NCI-H2196 treated with DMSO at 0.1 percent for 48 hours (cell line): Measurements from ENCODE around the gene ANKRD13B.

Source experiments
- DNase-seq: peaks from one replicate; lab custom pipeline; 2025; ENCODE audit not compliant: unreplicated experiment; lab: John Stamatoyannopoulos, UW

ANKRD13B gene

GRCh38 chr17:29616300-29617048 lies 23.5 kb downstream of the ANKRD13B start:
- no peak for DNase-seq

DNA sequence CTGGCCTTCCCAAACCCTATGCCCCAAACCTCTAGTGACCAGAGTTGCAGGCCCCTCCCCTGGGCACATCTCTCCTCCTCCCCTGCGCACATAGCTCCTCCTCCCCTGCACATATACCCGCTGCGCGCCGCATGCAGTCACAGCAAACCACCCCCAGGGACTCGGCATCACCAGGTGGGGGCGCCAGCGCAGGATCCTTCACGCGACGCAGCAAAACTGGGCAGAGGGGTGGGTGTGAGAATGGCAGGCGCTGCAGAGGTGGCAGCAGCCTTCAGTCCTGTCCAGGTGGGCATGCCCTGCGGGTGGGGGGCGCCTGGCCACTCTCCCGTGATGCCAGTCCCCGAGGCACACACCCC lies 24.2 kb downstream of the ANKRD13B start:
- no peak for DNase-seq

DNA sequence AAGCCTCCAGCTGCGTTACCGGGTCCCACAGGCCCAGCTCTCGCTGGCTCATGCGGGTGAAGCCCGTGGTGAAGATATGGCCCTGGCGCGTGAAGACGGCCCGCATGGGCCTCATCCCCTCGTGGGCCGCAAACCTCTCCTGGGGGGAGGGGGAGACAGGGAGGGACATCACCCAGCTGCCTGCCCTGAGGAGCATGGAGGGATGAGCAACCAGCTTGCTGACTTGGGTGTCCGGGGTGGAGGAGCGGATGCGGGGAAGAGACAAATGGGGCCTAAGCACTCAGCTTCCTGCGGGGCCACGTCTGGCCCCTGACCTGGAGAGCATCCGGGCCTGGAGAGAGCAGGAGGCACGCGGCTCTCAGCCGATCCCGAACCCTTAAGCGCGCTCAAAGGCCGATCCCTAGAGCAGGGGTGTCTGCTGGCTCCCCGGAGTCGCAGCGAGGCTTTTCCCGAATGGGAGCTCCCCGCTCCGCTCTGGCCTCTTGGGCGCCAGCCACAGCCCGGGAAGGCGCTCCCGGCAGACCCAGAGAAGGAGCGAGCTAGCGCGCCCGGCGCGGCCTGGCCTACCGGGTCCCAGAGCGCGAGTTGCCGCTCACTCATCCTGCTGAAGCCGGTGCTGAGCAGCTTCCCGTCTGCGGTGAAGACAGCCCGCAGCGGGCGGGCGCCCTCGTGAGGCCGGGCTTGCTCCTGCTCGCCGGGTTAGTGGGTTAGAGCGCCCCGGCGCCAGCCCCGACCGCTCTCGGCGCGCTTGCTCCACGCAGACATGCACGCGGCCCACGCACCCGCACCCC lies 24.7 kb downstream of the ANKRD13B start:
- DNase-seq = no peak

DNA sequence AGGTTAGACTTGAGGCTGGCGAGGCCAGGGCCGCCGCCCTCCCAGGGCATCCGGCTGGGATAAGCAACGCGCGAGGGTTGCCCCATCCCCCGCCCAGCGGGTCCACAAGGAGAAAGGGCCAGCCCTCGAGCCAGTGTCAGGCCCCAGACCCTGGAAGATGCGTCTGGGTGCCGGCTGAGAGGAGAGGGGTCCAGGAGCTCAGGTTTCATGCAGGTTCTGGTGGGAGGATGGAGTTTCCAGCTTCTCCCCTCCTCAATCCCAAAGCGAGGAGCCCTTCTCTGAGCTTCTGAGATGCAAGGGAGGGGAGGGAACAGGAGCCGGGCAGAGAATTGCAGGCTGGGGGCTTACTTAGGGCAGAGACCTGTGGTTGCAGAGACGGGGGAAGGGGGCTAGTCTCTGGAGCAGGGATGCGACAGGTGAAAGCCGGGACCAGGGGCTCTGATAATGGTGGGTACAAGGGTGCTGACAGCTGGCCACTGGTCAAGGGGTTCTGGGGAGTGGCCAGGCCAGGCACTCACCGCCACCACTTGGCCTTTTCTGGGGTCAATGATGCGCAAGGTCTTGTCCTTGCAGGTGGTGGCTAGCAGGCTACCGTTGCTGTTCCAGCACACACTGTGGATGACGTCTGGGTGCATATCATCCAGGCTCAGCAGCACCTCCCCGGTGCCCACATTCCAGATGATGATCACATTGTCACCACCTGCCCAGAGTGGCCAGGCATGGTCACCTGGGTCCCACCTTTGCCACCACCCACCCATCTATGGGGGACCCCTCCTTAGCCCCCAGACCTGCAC lies 25.5 kb downstream of the ANKRD13B start:
- no peak for DNase-seq

DNA sequence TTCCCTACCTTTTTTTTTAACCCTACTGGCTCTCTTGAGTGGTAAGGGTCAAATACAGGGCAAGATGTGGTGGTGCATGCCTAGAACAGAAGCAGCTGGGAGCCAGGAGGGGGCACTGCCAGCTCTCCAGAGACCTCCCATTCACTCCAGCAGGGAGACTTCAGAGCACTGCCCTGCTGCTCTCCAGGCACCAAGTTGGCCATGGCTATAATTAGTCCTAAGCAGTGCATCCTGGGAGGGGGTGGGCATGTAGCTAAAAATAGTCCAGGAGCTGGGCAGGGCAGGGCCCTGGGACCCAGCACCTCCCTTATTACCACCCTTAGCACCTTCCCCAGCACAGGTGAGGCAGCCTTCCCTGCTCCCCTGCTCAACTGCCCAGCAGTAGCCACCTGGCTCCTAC lies 26.3 kb downstream of the ANKRD13B start:
- DNase-seq = no peak

DNA sequence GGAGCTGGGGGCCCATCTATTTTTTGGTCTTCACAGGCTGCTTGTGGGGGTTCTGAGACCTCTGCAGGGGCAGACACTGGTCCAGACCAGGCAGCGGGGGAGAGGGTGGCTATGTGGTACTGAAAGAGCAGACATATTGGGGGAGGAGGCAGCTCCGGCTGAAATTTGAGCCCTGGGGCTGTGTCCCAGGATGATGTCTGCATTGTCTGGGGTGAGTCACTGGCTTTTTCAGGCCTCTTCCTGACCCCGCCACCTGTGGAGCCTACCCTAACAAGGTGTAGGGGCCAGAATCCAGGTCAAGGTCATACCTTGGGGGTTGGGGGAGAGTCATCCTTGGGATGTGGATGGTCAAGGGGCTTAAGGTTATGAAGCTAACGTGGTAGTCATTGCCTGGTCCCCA lies 27.3 kb downstream of the ANKRD13B start:
- no peak for DNase-seq

DNA sequence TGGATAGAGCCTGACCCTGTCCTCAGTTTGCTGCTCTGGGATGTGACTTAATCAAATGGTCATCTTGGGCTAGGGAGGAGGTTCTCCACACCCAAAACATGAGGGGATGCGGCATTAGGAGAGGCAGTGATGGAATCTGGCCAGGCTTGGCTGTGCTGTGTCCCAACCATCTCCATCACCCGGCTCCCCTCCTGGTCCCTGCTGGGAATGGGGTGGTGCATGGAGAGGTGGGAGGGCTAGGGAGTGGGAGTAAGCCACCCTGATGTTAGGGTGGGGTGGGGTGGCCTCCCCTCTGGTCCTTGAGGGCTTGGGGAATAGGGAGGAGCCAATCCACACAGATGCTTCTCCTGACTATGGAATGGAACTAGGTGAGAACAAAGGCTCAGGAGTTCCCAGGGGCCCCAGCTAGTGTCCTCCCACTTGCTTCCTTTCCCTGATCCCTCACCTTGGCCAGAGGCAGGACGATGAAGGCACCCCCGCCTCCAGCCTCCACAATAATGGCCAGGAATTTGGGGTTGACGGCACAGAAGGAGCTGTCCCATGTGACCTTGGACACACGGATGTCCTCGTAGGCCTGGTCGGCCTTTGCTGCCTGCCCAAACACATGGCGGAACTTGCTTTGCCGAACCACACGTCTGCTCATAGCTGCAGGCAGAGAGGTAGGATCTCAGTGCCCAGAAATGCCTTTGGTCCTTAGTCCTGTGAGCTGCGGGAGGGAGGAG lies 28.0 kb downstream of the ANKRD13B start:
- DNase-seq = no peak

DNA sequence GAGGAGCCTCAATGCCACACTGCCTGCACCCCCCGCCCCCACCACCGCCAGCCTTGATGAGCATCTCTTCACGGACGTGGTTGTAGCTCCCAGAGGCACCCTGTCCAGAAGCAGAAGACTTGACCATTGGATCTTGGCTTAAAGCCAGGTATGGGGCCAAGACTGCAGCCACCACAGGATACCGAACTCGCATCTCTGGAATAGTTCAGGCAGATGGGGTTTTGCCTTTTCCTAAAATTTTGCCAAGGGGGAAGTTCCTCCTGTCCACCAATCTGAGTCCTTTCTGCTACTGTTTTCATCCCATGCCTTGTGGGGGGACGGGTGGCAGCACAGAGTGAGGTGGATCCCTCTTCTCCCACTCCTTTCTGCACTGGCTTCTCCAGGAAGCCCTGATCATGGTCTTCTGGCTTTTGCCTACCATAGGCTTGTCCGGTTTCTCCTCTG lies 28.8 kb downstream of the ANKRD13B start:
- no peak for DNase-seq

DNA sequence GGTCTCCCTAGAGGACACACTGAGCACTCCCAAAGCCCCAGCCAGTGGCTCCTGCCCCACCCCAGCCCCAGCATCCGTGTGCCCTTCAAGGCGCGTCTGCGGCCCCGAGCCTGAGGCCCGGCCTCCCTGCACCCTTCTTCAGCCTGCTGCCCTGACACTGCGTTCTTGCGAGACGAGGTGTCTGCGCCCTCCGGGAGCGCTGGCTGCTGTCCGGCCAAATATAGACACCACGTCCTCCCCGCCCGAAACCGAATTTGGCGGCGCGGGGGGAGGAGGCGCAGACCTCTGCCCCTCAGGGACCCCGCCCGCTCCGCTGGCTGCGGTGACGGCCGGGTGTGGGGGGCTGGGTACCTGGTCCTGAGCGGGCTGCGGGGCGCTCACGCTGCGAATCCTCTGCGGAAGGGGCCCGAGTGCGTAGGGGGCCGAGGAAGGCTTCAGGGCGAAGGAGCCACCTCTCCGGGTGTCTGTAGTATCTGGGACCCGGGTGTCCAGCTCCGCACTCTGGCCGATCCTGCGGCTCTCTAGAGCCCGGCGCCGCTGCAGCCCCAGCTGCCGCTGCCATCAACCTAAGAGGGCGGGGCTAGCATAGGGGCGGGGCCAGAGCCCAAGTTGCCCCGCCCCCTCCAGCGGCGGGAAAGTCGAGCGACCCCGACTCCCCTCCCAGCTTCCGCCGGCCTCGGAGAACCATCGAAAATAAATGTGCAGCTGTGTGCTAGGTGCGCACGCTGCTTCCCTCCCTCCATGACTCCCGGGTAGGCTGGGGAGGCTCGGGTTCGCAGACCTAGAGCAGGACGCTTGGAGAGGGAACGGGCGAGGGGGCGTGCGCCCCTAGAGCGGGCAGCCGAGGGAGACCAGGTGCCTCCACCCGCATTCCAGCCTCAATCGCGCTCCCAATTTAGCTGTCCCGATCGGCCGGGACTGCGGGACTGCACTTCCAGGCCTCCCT lies 29.7 kb downstream of the ANKRD13B start, which contains the start of gene CORO6:
Gene CORO6, minus strand, starts transcription at position 576 of the 946 bp plus-strand sequence. CDS start 1,491 bp downstream, outside the sequence.
- no peak for DNase-seq

- no peak for DNase-seq
Observed at GRCh38 chr17:29623283-29623647, 30.3 kb downstream of the ANKRD13B start.

DNA sequence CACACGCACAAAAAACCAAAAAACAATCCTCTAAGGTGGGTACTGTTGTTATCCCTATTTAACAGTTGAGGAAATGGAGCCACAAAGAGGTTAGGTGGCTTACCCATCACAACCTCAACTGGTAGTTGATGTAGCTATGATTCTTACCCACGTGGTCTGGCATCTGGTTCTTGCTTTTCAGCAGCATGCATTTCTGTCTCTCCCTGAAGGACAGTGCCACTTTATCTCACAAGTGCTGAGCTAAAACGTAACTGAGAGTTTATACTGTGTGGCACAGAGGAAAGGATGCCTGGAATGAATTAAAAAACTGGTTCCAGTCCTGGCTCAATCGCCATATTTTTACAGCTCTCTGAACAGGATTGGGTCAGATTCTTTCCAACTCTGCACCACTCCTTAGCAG lies 31.7 kb downstream of the ANKRD13B start:
- DNase-seq = no peak

DNA sequence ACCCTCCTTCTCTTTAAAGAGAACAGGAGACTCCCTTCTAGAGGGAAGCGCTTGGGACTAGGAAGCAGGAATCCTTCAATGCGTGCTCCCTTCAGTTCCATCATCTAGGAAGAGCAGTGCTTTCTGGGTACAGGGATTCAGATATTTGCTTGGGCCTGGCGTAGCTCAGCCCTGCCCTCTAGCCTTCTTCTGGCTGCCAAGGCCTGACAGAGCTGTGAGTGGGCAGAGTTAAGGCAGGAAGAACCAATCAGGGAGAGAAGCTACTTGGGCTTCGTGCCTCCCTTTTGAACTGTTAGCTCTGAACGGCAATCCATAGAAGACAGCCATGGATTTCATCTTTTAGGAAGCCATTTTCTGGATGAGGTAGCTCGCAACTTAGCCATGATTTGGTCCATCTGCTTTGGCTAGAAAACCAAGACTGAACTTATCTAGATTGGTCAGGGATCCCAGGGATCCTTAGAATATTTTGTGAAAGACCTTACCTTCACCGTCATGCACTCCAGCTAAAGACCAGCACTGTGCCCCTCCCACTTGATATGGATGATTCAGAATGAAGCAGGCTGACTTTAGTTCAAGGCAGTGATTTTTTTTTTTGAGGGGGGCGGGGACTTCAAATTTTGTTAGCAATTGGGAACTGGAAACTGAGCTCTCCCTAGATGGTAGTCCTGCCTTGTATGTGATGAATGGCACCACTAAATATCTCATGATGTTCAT lies 32.3 kb downstream of the ANKRD13B start:
- DNase-seq = no peak

GRCh38 chr17:29627951-29628350 lies 35.0 kb downstream of the ANKRD13B start:
- no peak for DNase-seq

DNA sequence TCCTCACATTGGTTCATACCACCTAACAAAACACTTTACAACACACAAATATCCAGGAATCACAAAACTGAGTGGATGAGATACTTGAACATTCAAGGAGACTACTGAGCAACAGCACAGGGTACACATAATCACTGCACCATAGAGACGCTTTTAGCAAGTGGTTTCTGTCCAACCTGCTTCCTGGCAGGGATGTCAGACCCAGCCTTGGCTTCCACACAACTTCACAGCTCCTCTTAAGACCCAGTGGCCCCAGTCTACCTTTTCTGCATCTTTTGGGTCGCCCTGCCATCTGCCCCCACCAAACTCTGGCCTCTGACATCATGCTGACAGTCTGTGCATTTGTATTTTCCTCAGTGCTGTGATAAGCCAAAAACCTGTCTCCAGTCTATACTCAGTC lies 35.7 kb downstream of the ANKRD13B start:
- no peak for DNase-seq

DNA sequence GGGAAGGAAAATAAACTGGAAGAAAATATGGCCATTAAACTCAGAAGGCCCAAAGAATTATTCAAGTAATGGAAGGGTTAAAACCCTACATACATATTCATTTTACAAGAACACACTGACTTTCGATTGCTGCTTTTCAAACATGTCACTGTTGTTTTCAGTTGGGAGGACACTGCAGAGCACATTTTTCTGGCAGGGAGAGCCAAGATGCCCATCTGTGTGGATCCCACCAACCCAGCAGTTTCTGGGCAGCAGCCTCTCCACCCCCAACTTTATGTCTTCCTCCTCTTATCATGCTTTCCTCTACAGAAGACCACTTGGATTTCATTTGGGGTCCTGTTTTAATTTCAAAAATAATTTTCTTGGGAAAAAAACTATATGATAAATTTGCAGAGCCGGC lies 36.9 kb downstream of the ANKRD13B start:
- no peak for DNase-seq

DNA sequence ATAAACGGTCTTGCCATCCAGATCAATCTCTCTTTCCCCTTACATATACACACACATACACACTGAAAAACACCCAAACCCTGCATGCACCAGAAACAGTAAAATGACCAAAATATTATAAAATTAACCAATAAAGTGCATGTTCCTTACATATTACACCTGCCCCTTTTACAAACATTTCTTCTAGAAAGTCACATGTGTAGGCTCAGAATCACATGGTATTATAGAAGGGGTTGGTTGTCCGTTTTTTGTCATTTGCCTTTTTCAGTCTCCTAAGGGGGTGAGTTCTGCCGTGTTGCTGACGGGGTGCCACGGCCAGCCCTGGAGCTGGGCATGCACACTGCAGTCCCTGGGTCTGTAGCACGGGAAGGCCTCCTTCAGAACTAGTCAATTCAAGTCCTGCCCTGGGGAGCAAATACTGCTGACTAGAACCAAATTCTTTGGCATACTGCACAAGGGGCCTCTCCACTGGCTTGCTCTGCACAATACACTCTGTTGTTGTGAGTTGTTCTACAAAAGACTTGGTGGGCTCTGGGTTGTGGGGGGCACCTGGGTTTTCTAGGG lies 37.8 kb downstream of the ANKRD13B start:
- DNase-seq = no peak

- DNase-seq = no peak
Observed at GRCh38 chr17:29633886-29634285, 41.0 kb downstream of the ANKRD13B start.

- DNase-seq = no peak
Observed at GRCh38 chr17:29640413-29640812, 47.5 kb downstream of the ANKRD13B start.
